B cell (primary cell): ENCODE measurements around the gene BCDIN3D. TPM values are rescaled to one million over a fixed set of nuclear protein-coding genes. Genes with fewer than 3 reads are reported as not detected.

Experiments
- ATAC-seq: fragments of 200-7000 bp; cut with Tn5 transposase; one replicate; pipeline ENCODE4 v1.10.0; 2021; ENCODE audit warnings: low read depth, mild to moderate bottlenecking, moderate number of reproducible peaks, moderate library complexity
- CTCF ChIA-PET: fragments of 350-600 bp; sonication (Branson Sonifier 250); formaldehyde crosslinking; loops from one replicate; lab custom pipeline; 2021; ENCODE audit warnings: antibody characterized with exemption, inconsistent platforms; lab: Charles Lee
- POLR2A ChIA-PET: fragments of 350-600 bp; sonication (Branson Sonifier 250); formaldehyde crosslinking; loops from one replicate; lab custom pipeline; 2021; ENCODE audit warnings: antibody characterized with exemption; lab: Charles Lee
- DNase-seq: peaks from one replicate; pipeline ENCODE4 v3.0.0; 2013
- H2AFZ ChIP-seq: 2 replicates; pipeline ENCODE4 v1.6.1; 2012; ENCODE audit warnings: mild to moderate bottlenecking, low read depth, low read length; ENCODE audit not compliant: insufficient read depth, poor library complexity, severe bottlenecking
- H3K27ac ChIP-seq, 2 donors: 1 replicate in 1 of 2; 2 replicates in 1 of 2; pipeline ENCODE4 v1.5.1; 2012 to 2013; ENCODE audit warnings: low read length in 2 of 2, mild to moderate bottlenecking in 2 of 2, moderate library complexity in 1 of 2
- H3K27me3 ChIP-seq, 4 experiments: fragments of 200-600 bp in 1 of 4; sonication (generic) in 1 of 4; replicated peaks in 1 of 4; 1 replicate in 2 of 4; 2 replicates in 2 of 4; pipeline versions ENCODE4 v1.6.1 to v1.7.0; 2013 to 2016; ENCODE audit warnings: low read length in 3 of 4, mild to moderate bottlenecking in 2 of 4, mixed read lengths in 1 of 4, moderate library complexity in 1 of 4; ENCODE audit not compliant: insufficient read depth in 4 of 4, control insufficient read depth in 3 of 4; ENCODE audit errors: control extremely low read depth in 1 of 4
- H3K36me3 ChIP-seq, 2 experiments: replicated peaks in 1 of 2; 1 replicate in 1 of 2; 2 replicates in 1 of 2; pipeline versions ENCODE4 v1.6.1 to v1.7.1; 2013; ENCODE audit warnings: low read length in 1 of 2; ENCODE audit not compliant: insufficient read depth in 2 of 2, control insufficient read depth in 1 of 2; ENCODE audit errors: control extremely low read depth in 1 of 2, extremely low read depth in 1 of 2
- H3K4me1 ChIP-seq, 2 donors: fragments of 200-600 bp in 1 of 2; sonication (generic) in 1 of 2; 1 replicate in 1 of 2; 2 replicates in 1 of 2; pipeline versions ENCODE4 v1.5.1 to v1.6.1; 2013 to 2017; ENCODE audit warnings: low read length in 2 of 2; ENCODE audit not compliant: control insufficient read depth in 2 of 2, insufficient read depth in 2 of 2
- H3K4me2 ChIP-seq: replicated peaks from 2 replicates; pipeline ENCODE3; 2012; ENCODE audit warnings: mild to moderate bottlenecking, low read depth, low read length; ENCODE audit not compliant: poor library complexity, severe bottlenecking
- H3K4me3 ChIP-seq, 5 experiments: fragments of 200-600 bp in 1 of 5; sonication (generic) in 1 of 5; 1 replicate in 3 of 5; 2 replicates in 2 of 5; pipeline versions ENCODE4 v1.5.1 to v1.7.0; 2011 to 2016; ENCODE audit warnings: low read length in 4 of 5, mild to moderate bottlenecking in 4 of 5, low read depth in 2 of 5, control low read depth in 1 of 5, moderate library complexity in 1 of 5; ENCODE audit not compliant: insufficient read depth in 1 of 5; ENCODE audit errors: control extremely low read depth in 1 of 5, extremely low read depth in 1 of 5
- H3K79me2 ChIP-seq: fragments of 200-600 bp; sonication (generic); one replicate; pipeline ENCODE4 v1.6.0; 2016; ENCODE audit warnings: low read length; ENCODE audit not compliant: control insufficient read depth, insufficient read depth
- H3K9ac ChIP-seq: fragments of 200-600 bp; sonication (generic); 2 replicates; pipeline ENCODE4 v1.6.1; 2017; ENCODE audit warnings: mild to moderate bottlenecking, low read length, moderate library complexity
- H3K9me3 ChIP-seq, 3 donors: one replicate each; pipeline versions ENCODE4 v1.6.1 to v1.7.1; 2013; ENCODE audit warnings: low read length in 2 of 3; ENCODE audit not compliant: control insufficient read depth in 2 of 3, insufficient read depth in 1 of 3; ENCODE audit errors: control extremely low read depth in 1 of 3
- H4K20me1 ChIP-seq: 2 replicates; pipeline ENCODE4 v1.6.0; 2012; ENCODE audit warnings: mild to moderate bottlenecking, low read length; ENCODE audit not compliant: insufficient read depth, control insufficient read depth, poor library complexity, severe bottlenecking
- H3K27ac Mint-ChIP-seq: one replicate; pipeline ENCODE4 v1.8.0; 2021; ENCODE audit warnings: mixed read lengths
- H3K27me3 Mint-ChIP-seq: one replicate; pipeline ENCODE4 v1.8.0; 2021; ENCODE audit warnings: mixed read lengths
- H3K4me1 Mint-ChIP-seq: one replicate; pipeline ENCODE4 v1.8.0; 2021; ENCODE audit warnings: mixed read lengths
- H3K4me3 Mint-ChIP-seq: one replicate; pipeline ENCODE4 v1.8.0; 2021; ENCODE audit warnings: mixed read lengths
- H3K9me3 Mint-ChIP-seq: one replicate; pipeline ENCODE4 v1.8.0; 2022; ENCODE audit warnings: mixed read lengths; ENCODE audit not compliant: insufficient read depth
- EZH2 ChIP-seq: IDR thresholded peaks from 2 replicates; pipeline ENCODE4 v1.6.1; 2012; ENCODE audit warnings: borderline replicate concordance, low read depth, mild to moderate bottlenecking, moderate library complexity, low read length; ENCODE audit not compliant: insufficient read depth, poor library complexity, severe bottlenecking
- WGBS: methylation state at CpG from one replicate; pipeline ENCODE4 v1.1.5; 2013; ENCODE audit warnings: missing lambda C conversion rate; ENCODE audit not compliant: insufficient coverage; 5-methylcytosine and 5-hydroxymethylcytosine counted together
- intact Hi-C: fragments of 100-400 bp; cut with micrococcal nuclease; formaldehyde crosslinking; loops from one replicate; pipeline ENCODE4 v1.10.0; 2022
- polyA plus RNA-seq: library from polyadenylated mRNA; depleted of rRNA; stranded (reverse); fragments of >200 nt; gene quantifications from 2 replicates; pipeline ENCODE4 v1.2.3, GENCODE V29; 2012
- total RNA-seq, 2 donors: library from RNA; stranded (reverse); fragments of 120-200 nt in 1 of 2; gene quantifications; 1 replicate in 1 of 2; 2 replicates in 1 of 2; pipeline versions ENCODE4 v1.2.3 to v1.2.4, GENCODE V29; 2013 to 2022
- TF ChIP-seq, protein P1 (sequence below): fragments of 200-600 bp; IDR thresholded peaks from one replicate; pipeline ENCODE4 v1.8.0; 2022; ENCODE audit warnings: antibody characterized with exemption, mild to moderate bottlenecking

BCDIN3D gene
- total and polyA plus RNA-seq, 2 donors (not counting 1 experiment from before 2014, with no cell fraction given): 2.0 to 17.4 TPM

DNA sequence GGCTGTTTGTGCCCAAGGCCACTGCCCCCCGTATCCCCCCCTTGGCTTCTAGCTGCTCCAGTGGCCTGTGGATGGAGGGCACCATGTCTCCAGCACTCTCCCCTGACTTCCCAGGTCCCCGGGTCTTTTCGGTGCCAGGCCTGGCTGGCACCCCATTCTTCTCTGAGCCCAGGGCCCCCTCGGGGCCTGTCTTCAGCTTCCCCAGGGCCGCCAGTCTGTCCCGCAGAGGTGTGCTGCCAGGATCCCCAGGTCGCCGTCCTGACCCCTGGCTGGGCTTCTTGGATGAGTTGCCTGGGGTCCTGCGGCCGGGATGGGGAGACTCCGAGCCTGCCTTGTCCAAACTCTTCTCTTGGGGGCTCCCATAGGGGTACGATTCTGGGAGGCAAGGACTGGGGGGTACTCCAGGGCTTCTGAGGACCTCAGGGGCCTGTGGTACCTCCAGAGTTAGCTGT is 47.2 kb downstream of the BCDIN3D start:
- no peak overlapping the region for H3K9ac ChIP-seq
- Mint-ChIP-seq H3K4me3 (no peak overlapping the region), H3K9me3 (no peaks in the 10 kb centered on the region), H3K27ac (no peak overlapping the region), H3K27me3 (no peaks in the 10 kb centered on the region), H3K4me1 (no peaks in the 10 kb centered on the region)
- no peak overlapping the region for H3K4me3 ChIP-seq
- no peaks in the 10 kb centered on the region for H3K27me3 ChIP-seq
- intact Hi-C loops: no loop called here
- no peak overlapping the region for H3K4me2 ChIP-seq
- H3K4me1 ChIP-seq: no peaks in the 10 kb centered on the region
- ChIA-PET CTCF (no interaction called here), POLR2A (no interaction called here)
- H3K27ac ChIP-seq: no peak overlapping the region
- no peak for DNase-seq
- H3K36me3 ChIP-seq: peaks cover 0 to 9% of the 10 kb centered on the region in 2 experiments
- H4K20me1 ChIP-seq: no peaks in the 10 kb centered on the region
- no peak overlapping the region for H2AFZ ChIP-seq
- H3K79me2 ChIP-seq: no peaks in the 10 kb centered on the region
- WGBS: 95% methylated on average over 10 of the region's 12 CpGs
- no peak for ATAC-seq
- H3K9me3 ChIP-seq: no peaks in the 10 kb centered on the region
- TF ChIP-seq, protein P1, sequence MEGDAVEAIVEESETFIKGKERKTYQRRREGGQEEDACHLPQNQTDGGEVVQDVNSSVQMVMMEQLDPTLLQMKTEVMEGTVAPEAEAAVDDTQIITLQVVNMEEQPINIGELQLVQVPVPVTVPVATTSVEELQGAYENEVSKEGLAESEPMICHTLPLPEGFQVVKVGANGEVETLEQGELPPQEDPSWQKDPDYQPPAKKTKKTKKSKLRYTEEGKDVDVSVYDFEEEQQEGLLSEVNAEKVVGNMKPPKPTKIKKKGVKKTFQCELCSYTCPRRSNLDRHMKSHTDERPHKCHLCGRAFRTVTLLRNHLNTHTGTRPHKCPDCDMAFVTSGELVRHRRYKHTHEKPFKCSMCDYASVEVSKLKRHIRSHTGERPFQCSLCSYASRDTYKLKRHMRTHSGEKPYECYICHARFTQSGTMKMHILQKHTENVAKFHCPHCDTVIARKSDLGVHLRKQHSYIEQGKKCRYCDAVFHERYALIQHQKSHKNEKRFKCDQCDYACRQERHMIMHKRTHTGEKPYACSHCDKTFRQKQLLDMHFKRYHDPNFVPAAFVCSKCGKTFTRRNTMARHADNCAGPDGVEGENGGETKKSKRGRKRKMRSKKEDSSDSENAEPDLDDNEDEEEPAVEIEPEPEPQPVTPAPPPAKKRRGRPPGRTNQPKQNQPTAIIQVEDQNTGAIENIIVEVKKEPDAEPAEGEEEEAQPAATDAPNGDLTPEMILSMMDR: no peak
- no peak for TF ChIP-seq EZH2

DNA sequence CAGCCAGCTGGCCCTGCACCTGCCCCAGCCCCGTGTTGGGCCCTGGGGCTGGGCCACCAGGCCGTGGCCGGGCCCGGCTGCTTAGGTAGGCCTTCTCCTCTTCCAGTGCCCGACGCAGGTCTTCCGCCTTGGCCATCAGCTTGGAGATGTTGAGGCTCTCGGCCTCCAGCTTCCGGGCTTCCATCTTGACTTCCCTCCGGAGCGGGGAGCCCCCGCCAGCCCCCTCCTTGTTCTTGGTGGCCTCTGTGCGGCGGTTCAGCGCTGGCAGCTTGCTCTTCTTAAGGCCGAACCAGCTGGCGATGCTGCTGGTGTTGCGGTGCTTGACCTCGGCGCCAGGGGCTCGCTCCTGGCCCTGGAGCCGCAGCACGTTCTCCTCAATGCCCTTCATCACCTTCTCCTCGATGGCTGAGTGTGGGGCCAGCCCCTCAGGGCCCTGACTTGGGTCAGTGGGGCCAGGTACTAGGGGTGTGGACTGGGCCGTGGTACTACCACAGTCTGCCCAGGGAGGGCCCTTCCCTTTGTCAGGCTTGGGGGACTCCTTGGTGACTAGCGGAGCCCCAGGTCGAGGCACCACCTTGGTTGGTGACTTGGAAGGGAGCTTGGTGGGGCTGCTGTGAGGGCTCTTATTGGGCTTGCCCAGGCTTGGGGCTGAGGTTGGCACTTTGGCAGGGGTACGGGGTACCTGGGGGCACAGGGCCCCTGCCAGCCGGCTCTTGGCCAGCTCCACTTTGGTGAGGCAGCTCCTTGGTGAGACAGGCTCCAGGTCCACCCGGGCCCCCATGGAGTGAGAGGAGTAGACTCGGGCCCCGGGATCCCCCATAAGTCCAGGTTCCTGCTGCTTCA is 47.9 kb downstream of the BCDIN3D start:
- WGBS: 95% methylated on average over 28 of the region's 32 CpGs
- no peak overlapping the region for H3K27ac ChIP-seq
- ChIA-PET CTCF (no interaction called here), POLR2A (no interaction called here)
- intact Hi-C loops: no loop called here
- H3K4me1 Mint-ChIP-seq: no peaks in the 10 kb centered on the region
- H3K27me3 Mint-ChIP-seq: no peaks in the 10 kb centered on the region
- no peak overlapping the region for H3K4me3 ChIP-seq
- no peaks in the 10 kb centered on the region for H4K20me1 ChIP-seq
- H3K9me3 ChIP-seq: no peaks in the 10 kb centered on the region
- H3K36me3 ChIP-seq: peaks cover 0 to 9% of the 10 kb centered on the region in 2 experiments
- DNase-seq (no peak), ATAC-seq (no peak)
- TF ChIP-seq, protein P1: no peak
- TF ChIP-seq EZH2: no peak
- no peak overlapping the region for H3K4me2 ChIP-seq
- no peaks in the 10 kb centered on the region for H3K9me3 Mint-ChIP-seq
- no peak overlapping the region for H3K9ac ChIP-seq
- no peak overlapping the region for H2AFZ ChIP-seq
- H3K4me3 Mint-ChIP-seq: no peak overlapping the region
- no peaks in the 10 kb centered on the region for H3K27me3 ChIP-seq
- H3K27ac Mint-ChIP-seq: no peak overlapping the region
- no peaks in the 10 kb centered on the region for H3K4me1 ChIP-seq
- no peaks in the 10 kb centered on the region for H3K79me2 ChIP-seq
